Stomach smooth muscle (tissue), 2 donors: Measurements from ENCODE around the gene RTN4R.

Experiments used
- H3K27ac ChIP-seq: one replicate; pipeline ENCODE4 v1.7.0; 2013; ENCODE audit warnings: mild to moderate bottlenecking, low read length, inconsistent platforms
- H3K27me3 ChIP-seq, 2 donors: one replicate each; pipeline ENCODE4 v1.7.0; 2013; ENCODE audit warnings: low read length in 2 of 2; ENCODE audit not compliant: insufficient read depth in 2 of 2, control insufficient read depth in 1 of 2
- H3K36me3 ChIP-seq, 2 donors: one replicate each; pipeline ENCODE4 v1.7.0; 2013; ENCODE audit warnings: low read length in 2 of 2; ENCODE audit not compliant: control insufficient read depth in 2 of 2, insufficient read depth in 2 of 2
- H3K4me1 ChIP-seq: one replicate; pipeline ENCODE4 v1.7.0; 2013; ENCODE audit warnings: low read length; ENCODE audit not compliant: control insufficient read depth, insufficient read depth
- H3K4me3 ChIP-seq, 2 donors: one replicate each; pipeline ENCODE4 v1.7.0; 2013; ENCODE audit warnings: low read length in 2 of 2
- H3K9ac ChIP-seq, 2 donors: one replicate each; pipeline ENCODE4 v1.7.0; 2013; ENCODE audit warnings: low read length in 2 of 2, mild to moderate bottlenecking in 1 of 2
- H3K9me3 ChIP-seq, 2 donors: one replicate each; pipeline ENCODE4 v1.7.0; 2013; ENCODE audit warnings: low read length in 2 of 2; ENCODE audit not compliant: control insufficient read depth in 2 of 2
- donor health status: healthy.
- donor health status: Pancreatic carcinoma.

The RTN4R gene

GRCh38 chr22:20249797-20250354, 18.2 kb downstream of the RTN4R start:
- H3K4me1 ChIP-seq = peaks cover 13% of the 10 kb centered on the region
- no peaks in the 10 kb centered on the region for H3K27me3 ChIP-seq
- H3K9me3 ChIP-seq = no peaks in the 10 kb centered on the region
- no peaks in the 10 kb centered on the region for H3K36me3 ChIP-seq
- H3K27ac ChIP-seq = no peak overlapping the region
- H3K9ac ChIP-seq = no peak overlapping the region
- no peak overlapping the region for H3K4me3 ChIP-seq

GRCh38 chr22:20248461-20248978, 19.6 kb downstream of the RTN4R start:
- no peak overlapping the region for H3K9ac ChIP-seq
- H3K4me3 ChIP-seq = no peak overlapping the region
- H3K4me1 ChIP-seq = peaks cover 16% of the 10 kb centered on the region
- H3K27ac ChIP-seq = no peak overlapping the region
- no peaks in the 10 kb centered on the region for H3K36me3 ChIP-seq
- no peaks in the 10 kb centered on the region for H3K9me3 ChIP-seq
- H3K27me3 ChIP-seq = no peaks in the 10 kb centered on the region

DNA sequence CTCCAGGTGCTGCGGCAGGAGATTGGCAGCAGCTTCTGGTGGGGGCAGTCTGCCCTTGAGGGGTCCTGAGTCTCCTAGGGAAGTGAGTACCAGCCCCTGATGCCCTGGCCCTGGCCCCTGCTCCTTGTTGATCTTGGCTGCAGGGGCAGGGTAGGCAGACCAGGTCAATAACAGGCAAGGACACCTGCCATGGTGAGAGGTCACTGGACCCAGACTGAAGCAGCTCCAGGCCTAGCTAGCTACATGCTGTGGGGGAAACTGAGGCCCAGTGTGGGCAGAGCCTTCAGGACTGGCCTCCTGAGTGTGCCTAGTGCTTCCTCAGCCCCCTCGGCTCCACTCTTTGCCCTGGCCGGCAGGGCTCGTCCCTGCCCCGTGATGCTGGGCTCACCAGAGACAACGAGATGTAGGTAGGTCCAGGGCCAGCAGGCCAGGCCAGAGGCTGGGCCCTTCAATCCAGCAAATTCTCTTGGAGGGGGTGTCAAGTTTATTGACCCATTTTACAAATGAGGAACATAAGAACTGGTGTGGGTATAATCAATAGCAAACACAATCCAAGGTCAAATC, 20.4 kb downstream of the RTN4R start:
- Histone ChIP-seq H3K36me3 (no peaks in the 10 kb centered on the region), H3K27me3 (no peaks in the 10 kb centered on the region), H3K4me1 (peaks cover 24% of the 10 kb centered on the region), H3K9ac (no peak overlapping the region), H3K27ac (no peak overlapping the region), H3K9me3 (no peaks in the 10 kb centered on the region), H3K4me3 (no peak overlapping the region)

GRCh38 chr22:20247010-20247505, 21.1 kb downstream of the RTN4R start:
- H3K4me1 ChIP-seq = peaks cover 24% of the 10 kb centered on the region
- H3K9me3 ChIP-seq = no peaks in the 10 kb centered on the region
- no peak overlapping the region for H3K27ac ChIP-seq
- H3K9ac ChIP-seq = no peak overlapping the region
- no peaks in the 10 kb centered on the region for H3K36me3 ChIP-seq
- no peak overlapping the region for H3K4me3 ChIP-seq
- H3K27me3 ChIP-seq = no peaks in the 10 kb centered on the region

GRCh38 chr22:20246368-20247009, 21.6 kb downstream of the RTN4R start:
- no peaks in the 10 kb centered on the region for H3K27me3 ChIP-seq
- H3K36me3 ChIP-seq = no peaks in the 10 kb centered on the region
- H3K4me3 ChIP-seq = no peak overlapping the region
- peaks cover 24% of the 10 kb centered on the region for H3K4me1 ChIP-seq
- no peak overlapping the region for H3K9ac ChIP-seq
- H3K9me3 ChIP-seq = no peaks in the 10 kb centered on the region
- no peak overlapping the region for H3K27ac ChIP-seq

DNA sequence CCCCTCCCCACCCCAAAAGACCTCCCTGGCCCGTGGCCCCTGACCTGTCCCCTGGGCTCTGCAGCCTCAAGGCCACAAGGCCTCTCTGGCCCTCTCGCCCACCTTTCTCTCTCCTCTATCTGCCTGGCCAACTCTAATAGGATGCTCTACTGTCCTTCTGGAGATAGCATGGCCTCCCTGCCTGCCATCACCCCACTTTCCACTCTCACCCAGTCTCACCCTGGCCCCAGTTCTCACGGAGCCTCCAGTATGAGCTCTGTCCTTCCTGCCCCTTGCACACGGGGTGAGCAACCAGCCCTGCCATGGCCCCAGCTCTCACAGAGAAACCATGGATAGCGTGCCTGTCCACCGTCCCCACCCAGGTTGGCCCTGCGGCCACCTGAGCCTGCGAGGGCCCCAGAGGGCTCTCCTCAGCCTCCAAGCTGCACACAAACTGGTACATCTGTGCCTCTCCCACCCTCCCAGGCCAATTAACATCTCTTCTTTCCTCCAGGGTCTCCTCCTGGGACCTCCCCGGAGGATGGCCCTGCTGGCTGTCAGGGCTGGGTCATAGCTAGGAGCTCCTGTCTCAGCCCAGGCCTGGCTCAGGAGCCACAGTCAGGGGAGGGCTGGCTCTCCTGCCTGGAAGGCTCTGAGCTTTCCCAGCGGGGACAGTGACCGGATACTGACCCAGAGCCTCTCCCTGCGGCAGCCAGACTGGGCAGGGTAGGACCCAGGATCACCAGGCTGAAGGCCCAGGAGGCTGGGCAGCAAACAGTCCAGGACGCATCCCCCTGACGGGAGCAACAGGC, 22.3 kb downstream of the RTN4R start:
- Histone ChIP-seq H3K4me3 (no peak overlapping the region), H3K9ac (no peak overlapping the region), H3K36me3 (no peaks in the 10 kb centered on the region), H3K27ac (no peak overlapping the region), H3K9me3 (no peaks in the 10 kb centered on the region), H3K27me3 (no peaks in the 10 kb centered on the region), H3K4me1 (peaks cover 24% of the 10 kb centered on the region)

DNA sequence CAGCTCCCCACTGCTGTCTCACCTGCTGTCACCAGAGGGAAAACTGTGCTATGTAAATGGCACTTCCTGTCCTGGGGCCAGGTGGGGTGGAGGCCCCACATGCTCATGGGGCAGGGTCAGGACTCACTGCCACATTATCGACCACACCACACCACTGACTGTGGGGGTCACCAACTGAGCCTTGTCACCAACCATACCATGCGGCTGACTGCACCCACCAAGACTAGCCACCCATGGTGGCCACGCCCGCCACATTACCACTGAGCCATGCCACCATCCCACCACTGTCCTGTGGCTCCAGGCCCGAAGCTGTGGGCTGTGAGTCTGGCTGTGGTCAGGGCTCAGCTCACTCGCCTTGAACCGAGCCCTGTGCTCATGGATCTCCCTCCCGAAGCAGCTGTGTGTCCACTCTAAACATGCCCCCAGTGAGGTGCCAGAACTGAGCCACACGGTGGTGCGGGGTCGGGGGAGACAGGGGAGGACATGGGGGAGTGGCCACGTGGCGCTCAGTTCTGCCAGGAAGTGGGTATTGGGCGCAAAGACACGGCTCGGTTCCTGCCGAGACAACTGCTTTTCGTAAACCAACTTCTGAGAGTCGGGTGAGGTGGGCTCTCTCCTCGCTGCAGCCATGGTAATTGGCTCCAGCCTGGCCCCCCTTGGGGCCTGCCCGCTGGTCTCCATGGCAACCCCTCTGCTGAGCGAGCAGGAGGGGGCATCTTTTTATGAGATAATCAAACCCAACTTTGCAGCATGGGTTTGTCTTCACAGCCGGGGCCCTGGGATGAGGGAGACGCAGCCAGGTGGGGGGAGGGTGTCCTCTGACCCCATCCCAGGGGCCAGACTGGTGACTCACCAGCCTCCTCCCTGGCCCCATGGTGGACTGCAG, 23.2 kb downstream of the RTN4R start:
- no peaks in the 10 kb centered on the region for H3K36me3 ChIP-seq
- H3K9me3 ChIP-seq = no peaks in the 10 kb centered on the region
- H3K27me3 ChIP-seq = no peaks in the 10 kb centered on the region
- no peak overlapping the region for H3K4me3 ChIP-seq
- H3K4me1 ChIP-seq = peaks cover 22% of the 10 kb centered on the region
- H3K27ac ChIP-seq = no peak overlapping the region
- no peak overlapping the region for H3K9ac ChIP-seq

- Histone ChIP-seq H3K36me3 (no peaks in the 10 kb centered on the region), H3K9me3 (no peaks in the 10 kb centered on the region), H3K4me3 (no peak overlapping the region), H3K9ac (no peak overlapping the region), H3K4me1 (peaks cover 21% of the 10 kb centered on the region), H3K27ac (no peak overlapping the region), H3K27me3 (no peaks in the 10 kb centered on the region)
These were observed 23.9 kb downstream of the RTN4R start for GRCh38 chr22:20244250-20244648.

- H3K9me3 ChIP-seq = no peaks in the 10 kb centered on the region
- no peak overlapping the region for H3K27ac ChIP-seq
- H3K4me1 ChIP-seq = peaks cover 24% of the 10 kb centered on the region
- H3K9ac ChIP-seq = no peak overlapping the region
- H3K36me3 ChIP-seq = no peaks in the 10 kb centered on the region
- H3K4me3 ChIP-seq = peak overlapping the region in 1 of 2 donors; percentile 15
- H3K27me3 ChIP-seq = no peaks in the 10 kb centered on the region
These were observed 24.4 kb downstream of the RTN4R start for GRCh38 chr22:20243537-20244249.
